Measurements from ENCODE around the gene ATP6V0E1. TPM values are rescaled to one million over a fixed set of nuclear protein-coding genes. Genes with fewer than 3 reads are reported as not detected.
A peak's percentile ranks its signal among the peaks of the same experiment; 100 is the strongest.
"Not testable (repeated sequence)": the region's sequence is repeated elsewhere in the genome, so short reads cannot be mapped to it uniquely, and the experiment has no call there.

ATP6V0E1 gene
- total and polyA plus RNA-seq, 8 donors = 18.0 to 328 (median 133) TPM

DNA sequence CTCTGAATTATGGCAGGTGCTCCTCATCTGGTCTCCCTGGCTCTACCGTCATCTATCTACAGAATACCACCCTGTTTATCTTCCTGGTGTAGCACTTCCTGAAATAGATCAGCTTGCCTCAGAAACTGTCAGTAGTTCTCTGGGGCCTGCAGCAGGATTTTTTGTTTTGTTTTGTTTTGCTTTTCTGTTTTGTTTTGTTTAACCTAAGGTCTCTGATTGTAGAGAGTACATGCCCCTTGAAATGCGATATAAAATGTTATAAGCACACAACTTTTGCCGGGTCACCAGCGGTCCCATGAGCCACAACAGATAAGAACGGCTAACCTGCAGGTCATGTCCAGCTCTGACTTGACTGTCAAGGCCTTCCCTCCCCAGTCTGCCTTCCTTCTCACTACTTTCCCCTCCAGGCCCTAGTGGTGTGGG, 45.9 kb downstream of the ATP6V0E1 start:
- peaks cover 15 to 44% (median 31%) of the 10 kb centered on the region in 4 donors for H3K4me1 ChIP-seq
- 14 to 31% (median 18%) methylated on average over 5 of the region's 5 CpGs for WGBS, 5 donors
- TF ChIP-seq, protein P1, sequence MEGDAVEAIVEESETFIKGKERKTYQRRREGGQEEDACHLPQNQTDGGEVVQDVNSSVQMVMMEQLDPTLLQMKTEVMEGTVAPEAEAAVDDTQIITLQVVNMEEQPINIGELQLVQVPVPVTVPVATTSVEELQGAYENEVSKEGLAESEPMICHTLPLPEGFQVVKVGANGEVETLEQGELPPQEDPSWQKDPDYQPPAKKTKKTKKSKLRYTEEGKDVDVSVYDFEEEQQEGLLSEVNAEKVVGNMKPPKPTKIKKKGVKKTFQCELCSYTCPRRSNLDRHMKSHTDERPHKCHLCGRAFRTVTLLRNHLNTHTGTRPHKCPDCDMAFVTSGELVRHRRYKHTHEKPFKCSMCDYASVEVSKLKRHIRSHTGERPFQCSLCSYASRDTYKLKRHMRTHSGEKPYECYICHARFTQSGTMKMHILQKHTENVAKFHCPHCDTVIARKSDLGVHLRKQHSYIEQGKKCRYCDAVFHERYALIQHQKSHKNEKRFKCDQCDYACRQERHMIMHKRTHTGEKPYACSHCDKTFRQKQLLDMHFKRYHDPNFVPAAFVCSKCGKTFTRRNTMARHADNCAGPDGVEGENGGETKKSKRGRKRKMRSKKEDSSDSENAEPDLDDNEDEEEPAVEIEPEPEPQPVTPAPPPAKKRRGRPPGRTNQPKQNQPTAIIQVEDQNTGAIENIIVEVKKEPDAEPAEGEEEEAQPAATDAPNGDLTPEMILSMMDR (IDR thresholded peaks at IDR 0.05) = no peak
- no peak for TF ChIP-seq POLR2A (IDR thresholded peaks at IDR 0.05)
- TF ChIP-seq POLR2AphosphoS5 (IDR thresholded peaks at IDR 0.05) = no peak
- TF ChIP-seq EP300 (IDR thresholded peaks at IDR 0.05) = no peak
- DNase-seq = no peak
- H3K9me3 ChIP-seq = no peaks in the 10 kb centered on the region
- no peak overlapping the region for H3K4me3 ChIP-seq
- intact Hi-C loops (cut with DNase I; ENCODE audit: low total_unique reads) = no loop called here
- H3K27me3 ChIP-seq = no peaks in the 10 kb centered on the region
- H3K36me3 ChIP-seq = peaks cover 0 to 13% (median 5%) of the 10 kb centered on the region in 4 donors
- peak overlapping the region; percentile 17 to 55 (median 53) for H3K27ac ChIP-seq

DNA sequence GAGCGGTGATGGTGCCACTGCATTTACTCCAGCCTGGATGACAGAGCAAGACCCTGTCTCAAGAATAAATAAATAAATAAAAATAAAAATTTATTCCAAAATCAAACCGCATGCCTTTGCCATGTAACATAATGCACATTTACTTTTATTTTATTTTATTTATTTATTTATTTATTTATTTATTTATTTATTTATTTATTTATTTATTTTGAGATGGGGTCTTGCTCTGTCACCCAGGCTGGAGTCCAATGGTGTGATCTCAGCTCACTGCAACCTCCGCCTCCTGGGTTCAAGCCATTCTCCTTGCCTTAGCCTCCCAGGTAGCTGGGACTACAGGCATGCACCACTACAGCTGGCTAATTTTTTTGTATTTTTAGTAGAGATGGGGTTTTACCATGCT, 48.5 kb downstream of the ATP6V0E1 start:
- H3K4me3 ChIP-seq; DNase-seq; H3K27ac ChIP-seq; intact Hi-C loops (cut with DNase I; ENCODE audit: low total_unique reads); H3K9me3 ChIP-seq; H3K27me3 ChIP-seq: not testable (repeated sequence)
- Histone ChIP-seq H3K4me1 (peaks cover 22 to 68% (median 44%) of the 10 kb centered on the region in 4 donors), H3K36me3 (peaks cover 0 to 36% (median 25%) of the 10 kb centered on the region in 4 donors)
- 96 to 99% (median 98%) methylated on average over 3 of the region's 3 CpGs for WGBS, 5 donors

DNA sequence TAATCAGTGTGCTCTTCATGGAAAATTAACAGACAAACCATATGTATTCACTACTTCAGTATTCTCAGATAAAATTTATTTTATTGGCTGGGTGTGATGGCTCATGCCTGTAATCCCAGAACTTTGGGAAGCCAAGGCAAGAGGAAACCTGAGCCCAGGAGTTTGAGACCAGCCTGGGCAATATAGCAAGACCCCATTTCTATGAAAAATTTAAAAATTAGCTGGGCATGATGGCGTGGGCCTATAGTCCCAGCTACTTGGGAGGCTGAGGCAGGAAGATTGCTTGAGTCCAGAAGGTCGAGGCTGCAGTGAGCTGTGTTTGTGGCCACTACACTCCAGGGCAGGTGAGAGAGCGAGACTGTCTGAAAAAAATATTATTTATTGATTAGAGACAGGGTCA, 49.2 kb downstream of the ATP6V0E1 start:
- no peak overlapping the region for H3K27ac ChIP-seq
- no peaks in the 10 kb centered on the region for H3K9me3 ChIP-seq
- no peak for DNase-seq
- H3K4me1 ChIP-seq = peaks cover 22 to 65% (median 40%) of the 10 kb centered on the region in 4 donors
- H3K36me3 ChIP-seq = peaks cover 0 to 35% (median 25%) of the 10 kb centered on the region in 4 donors
- no peak overlapping the region for H3K4me3 ChIP-seq
- no peak for TF ChIP-seq EP300 (IDR thresholded peaks at IDR 0.05)
- TF ChIP-seq, protein P1 (IDR thresholded peaks at IDR 0.05) = no peak
- no peak for TF ChIP-seq POLR2AphosphoS5 (IDR thresholded peaks at IDR 0.05)
- no peak for TF ChIP-seq POLR2A (IDR thresholded peaks at IDR 0.05)
- 97 to 100% (median 100%) methylated on average over 3 of the region's 3 CpGs for WGBS, 5 donors
- no peaks in the 10 kb centered on the region for H3K27me3 ChIP-seq
- intact Hi-C loops (cut with DNase I; ENCODE audit: low total_unique reads) = no loop called here

DNA sequence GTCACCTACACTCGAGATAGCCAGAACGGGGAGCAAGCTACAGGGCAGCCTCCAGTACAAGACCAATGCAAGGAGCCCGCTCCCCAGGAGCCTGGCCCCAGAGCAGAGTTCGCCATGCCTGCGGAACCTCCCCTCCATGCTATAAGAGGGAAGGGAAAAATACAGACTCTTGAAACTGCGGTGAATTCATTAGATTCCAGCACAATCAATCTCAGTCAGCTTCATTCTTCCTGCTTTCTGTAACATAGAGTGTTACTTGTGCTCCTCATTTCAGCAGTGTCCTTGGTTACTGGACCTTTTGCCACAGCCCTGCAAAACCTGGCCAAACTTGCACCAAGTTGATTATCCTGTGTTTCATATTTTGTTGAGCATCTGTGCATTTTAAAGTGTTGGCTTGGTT, 50.4 kb downstream of the ATP6V0E1 start:
- 76 to 96% (median 87%) methylated on average over 6 of the region's 6 CpGs for whole genome bisulfite sequencing, 5 donors
- intact Hi-C loops (cut with DNase I; ENCODE audit: low total_unique reads) = no loop called here
- DNase-seq = no peak
- Histone ChIP-seq H3K27me3 (no peaks in the 10 kb centered on the region), H3K4me1 (peaks cover 15 to 53% (median 28%) of the 10 kb centered on the region in 4 donors), H3K27ac (no peak overlapping the region), H3K4me3 (no peak overlapping the region), H3K36me3 (peaks cover 0 to 31% (median 25%) of the 10 kb centered on the region in 4 donors), H3K9me3 (no peaks in the 10 kb centered on the region)
- no peak for TF ChIP-seq POLR2AphosphoS5 (IDR thresholded peaks at IDR 0.05)
- TF ChIP-seq, protein P1 (IDR thresholded peaks at IDR 0.05) = no peak
- no peak for TF ChIP-seq EP300 (IDR thresholded peaks at IDR 0.05)
- no peak for TF ChIP-seq POLR2A (IDR thresholded peaks at IDR 0.05)

DNA sequence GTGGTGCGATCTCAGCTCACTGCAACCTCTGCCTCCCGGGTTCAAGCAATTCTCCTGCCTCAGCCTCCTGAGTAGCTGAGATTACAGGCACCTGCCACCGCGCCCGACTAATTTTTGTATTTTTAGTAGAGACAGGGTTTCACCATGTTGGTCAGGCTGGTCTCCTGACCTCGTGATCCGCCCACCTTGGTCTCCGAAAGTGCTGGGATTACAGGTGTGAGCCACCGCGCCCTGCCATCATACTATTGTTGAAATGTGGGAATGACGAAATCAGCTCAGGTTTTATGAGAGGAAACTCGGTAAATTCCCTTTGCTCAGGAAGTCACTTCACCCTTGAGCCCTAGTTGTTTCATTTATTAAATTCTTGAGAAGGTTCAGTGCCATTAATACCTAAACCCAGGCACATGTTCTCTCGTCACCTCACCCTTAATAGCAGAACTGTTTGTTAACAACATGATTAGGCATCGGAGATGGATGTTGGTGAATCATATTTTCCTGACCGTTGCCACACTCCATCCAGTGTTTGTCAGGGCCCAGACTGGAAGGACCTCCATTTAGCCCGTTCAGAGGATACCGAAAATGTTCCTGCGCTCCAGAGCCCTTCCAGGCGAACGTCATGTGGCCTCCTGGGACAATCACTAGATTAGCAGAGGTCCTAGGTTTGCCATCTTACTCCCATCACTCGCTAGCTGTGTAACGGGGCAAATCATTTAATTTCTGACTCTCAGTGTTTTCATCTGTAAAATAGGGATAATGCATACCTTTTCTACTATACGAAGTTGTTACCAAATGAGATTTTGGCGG, 52.5 kb downstream of the ATP6V0E1 start:
- Histone ChIP-seq H3K4me1 (peaks cover 6 to 34% (median 14%) of the 10 kb centered on the region in 4 donors), H3K27me3 (no peaks in the 10 kb centered on the region), H3K9me3 (peaks cover 0 to 4% (median 0%) of the 10 kb centered on the region in 4 donors), H3K4me3 (no peak overlapping the region), H3K27ac (peak overlapping the region in 4 of 5 donors; percentile 24 to 78 (median 73)), H3K36me3 (peaks cover 0 to 31% (median 25%) of the 10 kb centered on the region in 4 donors)
- no peak for DNase-seq
- TF ChIP-seq EP300 (IDR thresholded peaks at IDR 0.05) (no peak), POLR2A (IDR thresholded peaks at IDR 0.05) (no peak), POLR2AphosphoS5 (IDR thresholded peaks at IDR 0.05) (no peak)
- TF ChIP-seq, protein P1 (IDR thresholded peaks at IDR 0.05) = no peak
- 80 to 93% (median 87%) methylated on average over 22 to 24 of the region's 24 CpGs for WGBS, 5 donors
- intact Hi-C loops (cut with DNase I; ENCODE audit: low total_unique reads) = no loop called here

All from stomach (tissue), 9 donors.